Measurements from ENCODE around the gene NSDHL.

- TF ChIP-seq POLR2A (IDR thresholded peaks at IDR 0.05; ENCODE audit: low read depth, low read length): no peak
- TF ChIP-seq TAF1 (IDR thresholded peaks at IDR 0.05; ENCODE audit: low read depth, low read length): no peak
- no peak for TF ChIP-seq POLR2AphosphoS5 (IDR thresholded peaks at IDR 0.05; ENCODE audit: low read depth, low read length)
- no peak for TF ChIP-seq SPI1 (IDR thresholded peaks at IDR 0.05; ENCODE audit: low read depth, low read length)
Measured at GRCh38 chrX:152908486-152908885, 77.6 kb downstream of the NSDHL start.
